Epithelial cell of proximal tubule (primary cell): Measurements from ENCODE around the gene RBCK1. TPM values are rescaled to one million over a fixed set of nuclear protein-coding genes. Genes with fewer than 3 reads are reported as not detected.
"Not testable (repeated sequence)": the region's sequence is repeated elsewhere in the genome, so short reads cannot be mapped to it uniquely, and the experiment has no call there.

ENCODE experiments used
- DNase-seq: peaks from one replicate; pipeline ENCODE4 v3.0.0-alpha.2; 2011; ENCODE audit warnings: low read depth
- H3K4me3 ChIP-seq: 2 replicates; pipeline ENCODE4 v1.5.1; 2011; ENCODE audit warnings: low read depth, mild to moderate bottlenecking, low read length
- CTCF ChIP-seq: conservative IDR thresholded peaks from 2 replicates; pipeline ENCODE4 v1.5.1; 2012; ENCODE audit warnings: low read depth, mild to moderate bottlenecking, low read length
- total RNA-seq: library from RNA; depleted of rRNA; stranded (reverse); fragments of >200 nt; gene quantifications from 2 replicates; pipeline ENCODE4 v1.2.3, GENCODE V29; 2015

The RBCK1 gene
- total RNA-seq, 1 donor from 2014 or later, result 106 TPM

GRCh38 chr20:370977-371754 is 36.9 kb upstream of the RBCK1 start:
- DNase-seq, result no peak
- no peak overlapping the region for H3K4me3 ChIP-seq
- TF ChIP-seq CTCF, result no peak

- DNase-seq, result no peak
- no peak for TF ChIP-seq CTCF
- H3K4me3 ChIP-seq, result no peak overlapping the region
These were observed 36.1 kb upstream of the RBCK1 start for GRCh38 chr20:371755-372542.

GRCh38 chr20:372543-373082 is 35.5 kb upstream of the RBCK1 start:
- not testable (repeated sequence) for DNase-seq, H3K4me3 ChIP-seq

- DNase-seq, result no peak
- no peak for TF ChIP-seq CTCF
- H3K4me3 ChIP-seq, result no peak overlapping the region
These were observed 34.8 kb upstream of the RBCK1 start for GRCh38 chr20:373171-373890.

GRCh38 chr20:375265-375889 is 32.7 kb upstream of the RBCK1 start:
- TF ChIP-seq CTCF, result no peak
- H3K4me3 ChIP-seq, result no peak overlapping the region
- no peak for DNase-seq

GRCh38 chr20:376089-376488 is 32.0 kb upstream of the RBCK1 start:
- no peak for TF ChIP-seq CTCF
- no peak overlapping the region for H3K4me3 ChIP-seq
- DNase-seq, result no peak
